GM12874 (cell line): ENCODE measurements around the gene BTBD9.

Experiments
- CTCF ChIP-seq: IDR thresholded peaks from 2 replicates; pipeline ENCODE4 v1.5.1; 2011; ENCODE audit warnings: low read depth, mild to moderate bottlenecking, control low read depth, low read length, moderate library complexity; ENCODE audit not compliant: insufficient read depth

Gene BTBD9

DNA sequence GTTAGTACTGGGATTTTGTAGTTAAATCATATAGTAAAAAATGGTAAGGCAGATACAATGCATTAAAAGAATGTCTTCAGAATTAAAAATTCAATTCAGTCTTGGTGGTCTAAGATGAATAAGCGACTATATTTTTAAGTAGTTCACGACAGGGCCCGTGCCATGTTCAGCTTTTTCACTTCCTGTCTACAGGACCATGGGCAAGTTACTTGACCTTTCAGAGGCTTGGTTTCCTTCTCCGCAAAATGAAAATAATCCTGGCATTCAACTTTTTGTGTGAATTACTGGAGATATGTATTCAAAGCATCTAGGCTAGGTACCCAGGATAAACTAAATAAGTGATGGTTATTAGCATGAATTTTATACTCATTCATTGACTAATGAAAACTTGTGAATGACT, 216.0 kb downstream of the BTBD9 start:
- no peak for TF ChIP-seq CTCF

DNA sequence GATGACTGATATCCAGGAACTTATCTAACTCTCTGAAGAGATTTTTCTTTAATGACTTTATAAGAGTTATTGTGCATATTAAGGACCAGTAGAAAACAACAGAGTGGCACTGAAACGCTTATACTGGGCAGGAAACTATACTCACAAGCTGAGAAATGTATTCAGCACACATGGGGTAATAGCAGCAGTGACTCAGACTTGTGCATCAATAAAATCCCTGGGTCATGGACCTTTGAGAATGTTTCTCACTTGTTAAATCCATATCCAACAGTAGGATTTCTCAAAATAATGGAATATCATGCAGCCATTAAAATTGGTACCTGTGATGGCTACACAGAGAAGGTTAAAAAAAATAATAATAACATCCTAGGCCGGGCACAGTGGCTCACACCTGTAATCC, 219.5 kb downstream of the BTBD9 start:
- no peak for TF ChIP-seq CTCF

DNA sequence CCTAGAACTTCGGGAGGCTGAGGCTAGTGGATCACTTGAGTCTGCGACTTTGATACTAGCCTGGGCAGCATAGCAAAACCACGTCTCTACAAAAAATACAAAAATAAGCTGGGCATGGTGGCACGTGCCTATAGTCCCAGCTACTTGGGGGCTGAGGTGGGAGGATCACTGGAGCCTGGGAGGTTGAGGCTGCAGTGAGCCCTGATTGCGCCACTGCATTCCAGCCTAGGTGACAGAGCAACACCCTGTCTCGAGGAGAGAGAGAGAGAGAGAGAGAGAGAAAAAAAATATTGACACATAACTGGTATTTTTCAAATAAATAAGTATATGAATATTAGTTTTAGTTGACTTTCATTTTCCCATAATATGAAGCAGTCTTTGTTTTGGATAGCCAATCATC, 222.2 kb downstream of the BTBD9 start:
- no peak for TF ChIP-seq CTCF

DNA sequence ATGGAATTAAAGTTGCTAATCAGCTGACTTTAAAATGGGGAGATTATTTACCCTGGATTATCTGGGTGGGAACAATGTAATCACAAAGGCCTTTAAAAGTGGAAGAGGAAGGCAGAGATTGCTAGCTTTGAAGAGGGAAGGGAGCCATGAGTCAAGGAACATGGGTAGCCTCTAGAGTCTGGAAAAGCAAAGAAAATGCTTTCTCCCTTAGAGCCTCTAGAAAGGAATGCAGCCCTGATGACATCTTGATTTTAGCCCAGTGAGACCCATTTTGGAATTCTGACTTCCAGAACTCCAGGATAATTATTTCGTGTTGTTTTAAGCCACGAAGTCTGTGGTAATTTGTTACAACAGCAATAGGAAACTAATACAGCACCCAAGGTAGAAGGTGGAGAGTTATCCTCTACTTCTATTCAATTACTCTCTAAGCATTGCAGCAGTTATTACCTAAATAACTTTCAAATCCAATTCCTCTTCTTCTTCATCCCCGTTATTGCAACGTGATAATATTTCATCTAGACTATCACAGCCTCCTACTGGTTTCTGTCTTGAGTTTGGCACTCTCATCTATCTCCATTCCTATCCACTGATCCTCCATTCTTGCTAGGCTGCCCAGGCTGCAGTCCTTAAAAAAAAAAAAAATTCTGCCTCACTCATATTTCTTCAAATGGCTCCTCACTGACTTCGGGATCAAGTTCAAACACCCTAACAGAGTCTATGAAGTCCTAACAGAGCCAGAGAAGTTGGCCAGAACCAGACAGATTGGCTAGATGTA, 224.3 kb downstream of the BTBD9 start:
- no peak for TF ChIP-seq CTCF

- TF ChIP-seq CTCF: no peak
Observed at GRCh38 chr6:38413102-38413800, 226.5 kb downstream of the BTBD9 start.

DNA sequence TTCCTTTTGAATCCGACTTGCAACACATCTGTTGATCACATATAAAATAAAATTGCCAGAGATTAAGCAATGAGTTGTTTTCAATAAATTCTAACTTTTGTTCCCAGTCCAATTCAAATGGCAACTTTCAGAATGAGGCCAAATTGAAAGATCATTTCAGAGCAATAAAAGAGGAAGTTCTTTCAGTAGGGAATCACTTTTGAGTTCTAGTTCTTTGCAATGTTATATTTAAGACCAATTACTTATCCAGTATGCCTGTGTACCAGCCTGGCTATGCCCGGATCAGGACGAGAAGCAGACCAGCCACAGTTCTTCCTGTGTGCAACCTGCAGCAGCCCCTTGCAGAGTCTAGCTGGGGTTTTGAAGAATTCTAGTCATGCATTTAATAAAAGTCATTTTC, 232.5 kb downstream of the BTBD9 start:
- no peak for TF ChIP-seq CTCF

- TF ChIP-seq CTCF: no peak
Observed at GRCh38 chr6:38406096-38406495, 233.6 kb downstream of the BTBD9 start.
